RWPE1 (cell line): ENCODE results near the gene GPR55.

ENCODE experiments used
- CTCF ChIA-PET: fragments of 350-600 bp; sonication (Branson Sonifier 250); formaldehyde crosslinking; extraction: SDS; loops from one replicate; lab custom pipeline; 2021; lab: Yijun Ruan, JAX
- POLR2A ChIA-PET: fragments of 400-600 bp; formaldehyde crosslinking; extraction: SDS; loops from one replicate; lab custom pipeline; 2020; ENCODE audit warnings: antibody characterized with exemption; ENCODE audit not compliant: low non-redundant PET; lab: Yijun Ruan, JAX
- DNase-seq: peaks from one replicate; pipeline ENCODE4 v3.0.0; 2012; ENCODE audit warnings: low spot score
- H3K27ac ChIP-seq: fragments of 450-650 bp; 2 replicates; pipeline ENCODE4 v1.5.1; 2017
- TF ChIP-seq, protein P1 (sequence below): fragments of 450-650 bp; conservative IDR thresholded peaks from 2 replicates; pipeline ENCODE4 v1.5.1; 2017; ENCODE audit warnings: low read depth, mild to moderate bottlenecking

Gene GPR55

DNA sequence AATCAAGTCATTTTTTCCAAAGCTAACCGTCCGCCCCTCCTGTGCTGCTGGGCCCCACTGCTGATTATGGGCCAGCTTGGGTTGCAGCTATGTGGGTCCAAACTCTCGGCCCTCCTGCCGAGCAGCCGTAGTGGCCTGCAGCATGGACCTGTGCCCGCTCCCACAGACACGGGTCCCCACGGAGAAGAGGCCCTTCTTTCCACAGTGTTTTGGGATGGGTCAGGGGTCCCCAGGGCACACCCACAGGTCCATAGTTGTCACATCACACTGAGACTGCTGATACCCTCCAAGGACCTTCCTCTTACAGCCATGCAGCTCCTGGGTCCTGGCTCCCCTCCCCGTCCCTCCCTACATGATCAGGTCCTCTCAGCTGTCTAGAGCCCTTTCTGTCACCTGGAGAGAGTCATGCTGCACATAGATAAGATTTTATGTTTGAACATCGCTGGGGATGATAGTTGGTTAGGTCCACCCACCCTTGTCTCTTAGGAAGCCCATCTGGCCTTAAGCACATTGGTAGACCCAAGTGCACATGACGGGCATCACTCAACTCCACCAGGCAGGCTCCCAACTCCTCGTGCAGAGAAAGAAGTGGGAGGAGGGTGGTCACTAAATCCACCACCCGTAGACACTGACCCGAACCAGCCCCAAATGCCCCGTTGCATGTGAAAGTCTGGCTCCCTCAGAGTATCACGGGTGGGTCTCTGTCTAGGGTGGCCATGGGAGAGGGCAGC lies 17.5 kb downstream of the GPR55 start:
- DNase-seq: no peak
- ChIA-PET POLR2A (no interaction called here), CTCF (interaction anchor here (2.7 kb wide), 1 partner anchor 80 kb away, joined by 16 read pairs; no protein-coding TSS in a partner anchor)
- TF ChIP-seq, protein P1, sequence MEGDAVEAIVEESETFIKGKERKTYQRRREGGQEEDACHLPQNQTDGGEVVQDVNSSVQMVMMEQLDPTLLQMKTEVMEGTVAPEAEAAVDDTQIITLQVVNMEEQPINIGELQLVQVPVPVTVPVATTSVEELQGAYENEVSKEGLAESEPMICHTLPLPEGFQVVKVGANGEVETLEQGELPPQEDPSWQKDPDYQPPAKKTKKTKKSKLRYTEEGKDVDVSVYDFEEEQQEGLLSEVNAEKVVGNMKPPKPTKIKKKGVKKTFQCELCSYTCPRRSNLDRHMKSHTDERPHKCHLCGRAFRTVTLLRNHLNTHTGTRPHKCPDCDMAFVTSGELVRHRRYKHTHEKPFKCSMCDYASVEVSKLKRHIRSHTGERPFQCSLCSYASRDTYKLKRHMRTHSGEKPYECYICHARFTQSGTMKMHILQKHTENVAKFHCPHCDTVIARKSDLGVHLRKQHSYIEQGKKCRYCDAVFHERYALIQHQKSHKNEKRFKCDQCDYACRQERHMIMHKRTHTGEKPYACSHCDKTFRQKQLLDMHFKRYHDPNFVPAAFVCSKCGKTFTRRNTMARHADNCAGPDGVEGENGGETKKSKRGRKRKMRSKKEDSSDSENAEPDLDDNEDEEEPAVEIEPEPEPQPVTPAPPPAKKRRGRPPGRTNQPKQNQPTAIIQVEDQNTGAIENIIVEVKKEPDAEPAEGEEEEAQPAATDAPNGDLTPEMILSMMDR: no peak
- H3K27ac ChIP-seq: no peak overlapping the region

DNA sequence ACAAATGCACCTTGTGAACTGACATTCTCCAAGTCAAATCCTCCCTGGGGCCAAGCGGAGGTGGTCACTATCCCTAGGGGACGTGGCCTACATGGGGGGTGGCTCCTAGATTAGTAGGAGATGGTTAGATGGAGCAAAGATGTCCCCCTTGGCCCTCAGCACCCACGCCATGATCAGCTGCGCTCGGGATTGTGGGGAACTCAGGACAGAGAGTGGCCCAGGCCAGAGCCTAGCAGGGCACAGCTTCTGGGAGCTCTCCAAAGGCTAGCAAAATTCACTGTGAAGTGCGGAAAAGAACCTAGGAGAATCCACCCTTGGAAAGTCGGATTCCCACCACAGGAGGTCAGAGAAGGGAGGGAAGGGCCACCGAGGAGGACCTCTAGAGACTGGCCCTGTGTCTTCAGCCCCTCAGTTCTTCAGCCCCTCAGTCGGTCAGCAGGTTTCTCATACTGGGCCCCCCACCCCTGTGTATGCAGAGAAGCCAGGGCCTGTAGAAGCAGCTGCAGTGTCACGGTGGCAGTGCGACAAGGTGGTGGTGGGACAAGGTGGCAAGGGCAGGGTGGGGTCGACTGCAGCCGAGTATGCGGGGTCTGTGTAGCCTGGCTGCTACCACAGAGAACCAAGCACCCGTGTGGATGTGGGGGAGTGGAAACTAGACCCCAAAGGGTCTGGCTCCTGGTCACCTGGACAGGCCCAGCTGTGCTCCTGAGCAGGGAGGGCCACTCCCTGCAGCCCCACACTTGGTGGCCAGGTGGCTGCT lies 18.4 kb downstream of the GPR55 start:
- TF ChIP-seq, protein P1: no peak
- POLR2A ChIA-PET: no interaction called here
- CTCF ChIA-PET: interaction anchor here (0.7 kb wide), 1 partner anchor 80 kb away, joined by 3 read pairs; no protein-coding TSS in a partner anchor

DNA sequence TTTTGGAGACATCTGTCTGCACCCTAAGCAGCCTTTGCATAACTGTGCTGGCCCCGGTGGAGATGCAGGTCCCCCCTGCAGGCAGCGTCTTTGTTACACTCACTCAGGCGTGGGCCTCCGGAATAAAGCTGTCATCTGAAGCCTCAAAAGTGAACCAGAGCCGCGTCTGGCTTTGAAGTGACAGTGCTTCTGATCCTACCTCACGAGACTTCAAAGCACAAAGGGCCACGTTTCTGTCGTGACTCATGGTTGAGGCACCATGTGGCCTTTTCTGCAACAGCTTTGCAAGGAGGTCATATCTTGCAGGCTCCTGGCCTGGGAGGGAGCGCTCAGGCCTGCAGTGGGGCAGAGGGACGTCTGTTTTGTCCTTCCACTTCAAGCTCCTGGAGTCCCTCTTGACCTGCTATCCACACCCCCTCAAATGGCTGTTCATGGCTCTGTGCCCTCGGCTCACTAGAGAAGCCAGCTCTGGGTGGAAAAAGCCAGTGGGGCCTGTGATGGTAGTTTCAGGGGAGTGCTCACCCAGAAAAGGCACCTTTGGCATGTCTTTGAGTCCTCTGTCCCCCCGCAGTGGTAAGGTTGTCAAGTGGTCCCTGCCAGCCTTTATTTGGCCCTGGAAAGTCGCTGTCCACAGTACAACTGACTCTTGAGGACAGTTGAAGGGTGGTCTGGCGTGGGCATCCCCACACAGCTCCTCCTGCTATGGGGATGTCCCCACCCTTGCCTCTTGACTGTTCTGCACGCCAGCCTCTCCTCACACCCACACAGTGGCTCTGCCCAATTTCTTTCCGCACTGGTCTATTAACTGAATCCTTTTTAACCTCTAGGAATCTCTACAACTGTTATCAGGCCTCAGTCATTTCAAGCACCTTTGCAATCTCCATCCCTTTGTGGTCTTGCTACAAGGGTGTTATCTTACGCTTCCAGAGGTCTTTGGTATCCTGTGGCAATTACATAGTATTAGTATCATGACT lies 19.3 kb downstream of the GPR55 start:
- TF ChIP-seq, protein P1: no peak
- DNase-seq: no peak
- H3K27ac ChIP-seq: no peak overlapping the region
- CTCF ChIA-PET: interaction anchor here (2.8 kb wide), 1 partner anchor 82 kb away, joined by 11 read pairs; no protein-coding TSS in a partner anchor
- POLR2A ChIA-PET: no interaction called here

More for the DNA sequence above, 18.4 kb downstream of the GPR55 start:
- no peak overlapping the region for H3K27ac ChIP-seq
- DNase-seq: no peak

DNA sequence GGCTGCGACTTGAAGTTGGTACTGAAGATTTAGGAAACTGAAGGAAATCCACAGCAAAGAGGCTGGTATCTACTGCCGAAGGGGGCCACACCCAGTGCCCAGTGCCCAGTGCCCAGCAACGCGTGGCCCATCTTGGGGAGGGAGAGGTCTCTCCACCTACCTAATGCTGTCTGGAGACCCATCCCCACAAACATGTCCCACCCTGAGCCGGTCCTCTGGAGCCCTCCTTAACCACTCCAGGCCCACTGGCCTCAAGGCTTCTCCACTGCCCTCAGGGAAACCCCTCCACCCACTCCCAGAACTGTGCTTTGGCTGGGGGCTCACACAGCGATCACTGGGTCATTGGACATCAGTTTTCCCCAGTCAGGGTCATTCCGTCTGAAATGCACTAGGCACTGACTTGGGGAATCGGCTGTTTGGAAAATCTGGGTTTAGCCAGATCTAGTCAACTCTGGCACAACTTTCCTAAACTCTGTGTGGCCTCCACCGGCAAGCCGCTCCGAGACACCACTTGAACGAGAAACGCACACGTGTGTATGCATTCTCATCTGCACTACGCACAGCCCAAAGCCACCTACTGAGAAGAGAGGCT lies 20.1 kb downstream of the GPR55 start:
- ChIA-PET POLR2A (no interaction called here), CTCF (interaction anchor here (2.8 kb wide), 1 partner anchor 82 kb away, joined by 11 read pairs; no protein-coding TSS in a partner anchor)
- TF ChIP-seq, protein P1: no peak
- DNase-seq: no peak
- no peak overlapping the region for H3K27ac ChIP-seq

DNA sequence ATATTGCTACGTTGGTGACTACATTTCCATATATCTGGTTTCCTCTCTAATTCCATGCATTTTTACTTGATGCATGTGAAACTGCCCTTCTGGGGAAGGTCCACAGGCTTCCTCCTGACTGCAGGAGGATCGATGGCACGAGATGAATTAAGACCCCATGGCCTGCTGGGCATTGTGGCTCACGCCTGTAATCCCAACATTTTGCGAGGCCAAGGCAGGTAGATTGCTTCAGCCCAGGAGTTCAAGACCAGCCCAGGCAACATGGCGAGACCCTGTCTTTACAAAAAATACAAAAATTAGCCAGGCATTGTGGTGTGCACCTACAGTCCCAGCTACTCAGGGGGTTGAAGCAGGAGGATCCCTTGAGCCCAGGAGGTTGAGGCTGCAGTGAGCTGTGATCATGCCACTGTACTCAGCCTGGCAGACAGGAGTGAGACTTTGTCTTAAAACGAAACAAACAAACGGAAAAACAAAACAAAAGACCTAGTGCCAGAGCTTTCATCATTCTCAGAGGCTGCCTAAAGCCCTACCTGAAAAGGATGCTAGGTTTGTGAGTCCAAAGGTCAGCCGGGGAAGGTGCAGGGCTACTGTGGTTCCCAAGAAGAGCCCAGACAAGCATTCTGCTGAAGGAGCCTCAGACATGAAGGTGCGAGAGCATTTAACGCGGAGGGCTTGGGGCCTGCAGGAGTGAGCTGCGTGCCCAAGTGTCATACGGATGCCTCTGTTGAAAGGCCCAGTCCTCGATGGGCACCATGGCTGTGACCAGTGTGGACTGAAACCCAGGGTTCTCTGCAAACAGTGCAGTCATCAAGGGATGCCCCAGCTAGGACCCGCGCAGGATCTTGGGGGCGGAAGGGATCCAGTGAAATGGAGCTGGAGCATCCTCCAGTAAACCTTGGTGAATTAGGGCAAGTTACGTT lies 21.6 kb downstream of the GPR55 start:
- CTCF ChIA-PET: interaction anchor here (0.6 to 2.8 kb wide), 6 partner anchors 7 to 148 kb away, joined by 3 to 45 read pairs (median 4); no protein-coding TSS in a partner anchor
- H3K27ac ChIP-seq: no peak overlapping the region
- TF ChIP-seq, protein P1: no peak
- no peak for DNase-seq
- POLR2A ChIA-PET: interaction anchor here (0.6 kb wide), 1 partner anchor 1441 kb away, joined by 7 read pairs; no protein-coding TSS in a partner anchor
